Measurements from ENCODE around the gene RIPOR3.
"Not testable (repeated sequence)": the region's sequence is repeated elsewhere in the genome, so short reads cannot be mapped to it uniquely, and the experiment has no call there.

The RIPOR3 gene

DNA sequence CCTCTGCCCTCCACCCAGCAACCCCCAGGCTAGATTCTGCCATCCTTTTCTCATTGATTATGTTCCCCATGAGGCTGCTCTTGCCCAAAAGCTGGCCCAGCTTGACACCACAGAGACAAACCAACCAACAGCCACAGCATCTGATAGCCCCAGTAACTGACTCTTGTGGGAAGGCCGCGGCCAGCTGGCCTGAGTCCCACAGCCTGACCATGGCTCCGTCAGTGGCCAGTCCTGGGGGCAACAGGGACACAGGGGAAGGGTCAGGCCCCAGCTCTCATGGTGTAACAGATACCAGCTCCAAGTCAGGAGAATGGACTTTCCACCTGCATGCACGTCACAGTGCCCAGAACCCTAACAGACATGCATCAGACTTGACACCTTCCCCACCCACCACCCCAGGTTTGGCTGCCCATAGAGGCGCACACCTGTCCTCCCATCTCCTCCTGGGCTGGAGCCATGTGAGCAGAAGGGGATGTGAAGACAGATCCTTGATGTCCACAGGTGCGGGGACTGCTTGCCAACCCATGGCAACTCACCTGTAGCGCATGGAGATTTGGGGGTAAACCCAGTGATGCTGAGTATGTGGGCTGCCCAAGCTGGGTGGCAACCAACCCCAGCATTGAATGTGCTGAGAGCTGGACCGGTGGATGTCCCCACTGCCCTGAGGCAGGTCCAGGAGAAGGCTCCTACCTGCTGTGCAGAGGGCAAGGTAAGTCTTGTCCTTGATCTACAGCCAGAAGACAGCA, 18.8 kb downstream of the RIPOR3 start:
- H3K9me3 ChIP-seq (ENCODE audit: low read length) = no peaks in the 10 kb centered on the region
- H3K4me1 ChIP-seq (ENCODE audit: insufficient read depth, low read length) = peaks cover 16% of the 10 kb centered on the region
- H3K4me3 ChIP-seq (ENCODE audit: low read depth in 1 of 2, low read length in 2 of 2) = no peak overlapping the region
- H3K36me3 ChIP-seq (ENCODE audit: insufficient read depth, low read length) = no peaks in the 10 kb centered on the region
- no peak overlapping the region for H3K9ac ChIP-seq (ENCODE audit: low read length)
- H3K27ac ChIP-seq (ENCODE audit: low read depth, low read length) = no peak overlapping the region
- H3K27me3 ChIP-seq (ENCODE audit: control insufficient read depth in 1 of 2, insufficient read depth in 2 of 2, low read length in 2 of 2) = no peaks in the 10 kb centered on the region

DNA sequence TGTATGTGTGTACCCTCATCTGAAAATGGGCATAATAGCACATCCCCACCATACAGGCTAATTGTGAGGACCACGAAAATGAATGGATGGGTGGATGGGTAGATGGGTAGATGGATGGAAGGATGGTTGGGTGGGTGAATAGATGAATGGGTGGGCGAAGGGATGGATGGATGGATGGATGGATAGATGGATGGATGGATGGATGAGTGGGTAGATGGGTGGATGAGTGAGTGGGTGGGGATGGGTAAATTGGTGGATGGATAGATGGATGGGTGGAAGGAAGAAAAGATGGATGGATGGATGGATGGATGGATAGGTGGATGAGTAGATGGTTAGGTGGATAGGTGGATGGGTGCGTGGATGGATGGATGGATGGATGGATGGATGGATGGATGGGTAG, 19.7 kb downstream of the RIPOR3 start:
- Histone ChIP-seq H3K36me3 (ENCODE audit: insufficient read depth, low read length) (no peaks in the 10 kb centered on the region), H3K4me3 (ENCODE audit: low read depth in 1 of 2, low read length in 2 of 2) (no peak overlapping the region), H3K27ac (ENCODE audit: low read depth, low read length) (no peak overlapping the region), H3K9ac (ENCODE audit: low read length) (no peak overlapping the region), H3K4me1 (ENCODE audit: insufficient read depth, low read length) (peaks cover 16% of the 10 kb centered on the region), H3K9me3 (ENCODE audit: low read length) (no peaks in the 10 kb centered on the region), H3K27me3 (ENCODE audit: control insufficient read depth in 1 of 2, insufficient read depth in 2 of 2, low read length in 2 of 2) (no peaks in the 10 kb centered on the region)

GRCh38 chr20:50671010-50671409, 20.3 kb downstream of the RIPOR3 start:
- peaks cover 16% of the 10 kb centered on the region for H3K4me1 ChIP-seq (ENCODE audit: insufficient read depth, low read length)
- H3K9ac ChIP-seq (ENCODE audit: low read length) = not testable (repeated sequence)

DNA sequence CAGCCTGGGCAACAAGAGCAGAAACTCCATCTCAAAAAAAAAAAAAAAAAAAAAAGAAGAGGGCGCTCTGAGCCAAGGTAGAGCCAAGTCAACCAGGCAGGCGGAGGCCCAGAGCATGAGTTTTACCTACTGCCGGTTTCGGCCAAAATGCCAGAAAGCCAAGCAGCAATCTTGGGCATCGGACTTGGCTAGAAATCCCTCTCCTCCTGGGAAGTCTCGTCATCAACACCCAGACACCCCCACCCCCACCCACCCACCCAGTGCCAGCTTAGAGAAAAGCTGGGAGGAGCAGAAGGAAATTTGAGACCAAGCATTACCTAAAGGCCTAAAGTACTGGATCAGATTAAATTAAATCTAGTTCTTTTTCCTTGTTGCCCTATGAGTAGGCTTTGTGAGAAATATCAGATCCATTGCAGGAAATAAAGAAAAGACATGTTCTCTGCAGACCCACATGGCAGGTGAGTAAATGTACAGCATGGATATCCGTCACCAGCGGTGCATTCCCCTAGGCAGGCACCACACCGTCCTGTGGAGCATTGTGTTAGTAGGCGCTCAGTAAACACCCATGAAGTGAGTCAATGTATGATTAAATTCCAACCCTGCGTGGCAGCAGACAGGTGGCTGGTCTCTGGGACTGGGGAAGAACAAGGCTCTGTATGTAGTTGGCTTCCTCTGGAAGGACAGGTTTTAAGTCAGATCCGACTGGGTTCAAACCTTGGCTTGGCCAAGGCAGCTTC, 21.0 kb downstream of the RIPOR3 start:
- H3K27me3 ChIP-seq (ENCODE audit: control insufficient read depth in 1 of 2, insufficient read depth in 2 of 2, low read length in 2 of 2) = no peaks in the 10 kb centered on the region
- H3K36me3 ChIP-seq (ENCODE audit: insufficient read depth, low read length) = no peaks in the 10 kb centered on the region
- H3K27ac ChIP-seq (ENCODE audit: low read depth, low read length) = no peak overlapping the region
- peaks cover 16% of the 10 kb centered on the region for H3K4me1 ChIP-seq (ENCODE audit: insufficient read depth, low read length)
- H3K9ac ChIP-seq (ENCODE audit: low read length) = no peak overlapping the region
- no peak overlapping the region for H3K4me3 ChIP-seq (ENCODE audit: low read depth in 1 of 2, low read length in 2 of 2)
- H3K9me3 ChIP-seq (ENCODE audit: low read length) = no peaks in the 10 kb centered on the region

More at GRCh38 chr20:50671010-50671409, 20.3 kb downstream of the RIPOR3 start:
- H3K27ac ChIP-seq (ENCODE audit: low read depth, low read length); H3K4me3 ChIP-seq (ENCODE audit: low read depth in 1 of 2, low read length in 2 of 2); H3K9me3 ChIP-seq (ENCODE audit: low read length); H3K36me3 ChIP-seq (ENCODE audit: insufficient read depth, low read length); H3K27me3 ChIP-seq (ENCODE audit: control insufficient read depth in 1 of 2, insufficient read depth in 2 of 2, low read length in 2 of 2): not testable (repeated sequence)

DNA sequence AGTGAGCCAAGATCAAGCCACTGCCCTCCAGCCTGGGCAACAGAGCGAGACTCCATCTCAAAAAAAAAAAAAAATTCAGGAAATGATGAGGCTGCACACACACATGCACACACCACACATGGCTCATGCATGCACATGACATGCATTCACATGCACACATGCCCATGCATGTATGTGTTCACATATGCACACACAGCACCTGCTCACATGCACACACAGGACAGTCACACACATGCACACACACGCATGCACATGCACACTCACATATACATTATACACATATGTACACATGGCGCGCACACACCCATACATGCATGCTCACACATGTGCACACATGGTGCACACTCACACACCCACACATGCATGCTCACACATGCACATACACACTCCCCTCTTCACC, 22.5 kb downstream of the RIPOR3 start:
- Histone ChIP-seq H3K27me3 (ENCODE audit: control insufficient read depth in 1 of 2, insufficient read depth in 2 of 2, low read length in 2 of 2) (no peaks in the 10 kb centered on the region), H3K27ac (ENCODE audit: low read depth, low read length) (no peak overlapping the region), H3K9ac (ENCODE audit: low read length) (no peak overlapping the region), H3K36me3 (ENCODE audit: insufficient read depth, low read length) (no peaks in the 10 kb centered on the region), H3K4me3 (ENCODE audit: low read depth in 1 of 2, low read length in 2 of 2) (no peak overlapping the region), H3K4me1 (ENCODE audit: insufficient read depth, low read length) (peaks cover 8% of the 10 kb centered on the region), H3K9me3 (ENCODE audit: low read length) (no peaks in the 10 kb centered on the region)

DNA sequence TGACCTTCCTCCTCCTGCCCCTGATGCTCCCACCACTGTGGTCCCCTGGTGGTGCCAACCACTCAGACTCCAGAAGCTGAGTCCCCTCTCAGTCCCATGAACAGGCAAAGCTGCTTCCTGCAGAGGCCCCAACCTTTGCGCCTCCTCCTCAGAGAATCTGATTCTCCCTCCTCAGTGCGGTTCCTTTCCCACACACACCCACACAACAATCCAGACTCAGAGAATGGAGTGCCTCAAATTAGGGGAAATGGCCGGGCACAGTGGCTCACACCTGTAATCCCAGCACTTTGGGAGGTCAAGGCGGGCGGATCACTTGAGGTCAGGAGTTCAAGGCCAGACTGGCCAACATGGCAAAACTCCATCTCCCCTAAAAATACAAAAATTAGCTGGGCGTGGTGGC, 23.0 kb downstream of the RIPOR3 start:
- no peak overlapping the region for H3K27ac ChIP-seq (ENCODE audit: low read depth, low read length)
- peaks cover 4% of the 10 kb centered on the region for H3K4me1 ChIP-seq (ENCODE audit: insufficient read depth, low read length)
- no peak overlapping the region for H3K9ac ChIP-seq (ENCODE audit: low read length)
- H3K36me3 ChIP-seq (ENCODE audit: insufficient read depth, low read length) = no peaks in the 10 kb centered on the region
- H3K27me3 ChIP-seq (ENCODE audit: control insufficient read depth in 1 of 2, insufficient read depth in 2 of 2, low read length in 2 of 2) = no peaks in the 10 kb centered on the region
- no peak overlapping the region for H3K4me3 ChIP-seq (ENCODE audit: low read depth in 1 of 2, low read length in 2 of 2)
- no peaks in the 10 kb centered on the region for H3K9me3 ChIP-seq (ENCODE audit: low read length)

DNA sequence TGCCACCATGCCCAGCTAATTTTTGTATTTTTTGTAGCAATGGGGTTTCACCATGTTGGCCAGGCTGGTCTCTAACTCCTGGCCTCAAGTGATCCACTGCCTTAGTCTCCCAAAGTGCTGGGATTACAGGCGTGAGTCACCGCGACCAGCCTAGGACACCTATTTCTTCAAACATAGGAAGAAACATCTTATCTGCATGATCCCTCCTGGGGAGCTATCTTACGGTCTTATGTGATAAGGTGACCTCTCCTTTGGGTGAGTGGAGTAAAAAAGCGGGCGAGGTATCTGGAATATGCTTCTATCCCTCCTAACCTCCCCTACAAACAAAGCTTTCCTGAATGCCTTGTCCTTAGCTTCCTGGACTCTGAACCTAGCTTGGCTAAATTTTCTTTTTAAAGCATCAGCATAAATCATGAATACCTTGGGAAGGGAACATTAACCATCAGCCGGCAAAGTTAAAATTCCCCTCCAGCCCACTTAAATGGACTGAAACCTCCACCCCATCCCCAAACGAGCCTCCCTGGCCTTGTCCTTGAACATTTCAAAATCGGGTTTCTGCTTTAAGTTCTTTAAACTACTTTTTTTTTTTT, 24.5 kb downstream of the RIPOR3 start:
- Histone ChIP-seq H3K9ac (ENCODE audit: low read length) (no peak overlapping the region), H3K36me3 (ENCODE audit: insufficient read depth, low read length) (no peaks in the 10 kb centered on the region), H3K4me3 (ENCODE audit: low read depth in 1 of 2, low read length in 2 of 2) (no peak overlapping the region), H3K27me3 (ENCODE audit: control insufficient read depth in 1 of 2, insufficient read depth in 2 of 2, low read length in 2 of 2) (no peaks in the 10 kb centered on the region), H3K4me1 (ENCODE audit: insufficient read depth, low read length) (no peaks in the 10 kb centered on the region), H3K9me3 (ENCODE audit: low read length) (no peaks in the 10 kb centered on the region), H3K27ac (ENCODE audit: low read depth, low read length) (no peak overlapping the region)

DNA sequence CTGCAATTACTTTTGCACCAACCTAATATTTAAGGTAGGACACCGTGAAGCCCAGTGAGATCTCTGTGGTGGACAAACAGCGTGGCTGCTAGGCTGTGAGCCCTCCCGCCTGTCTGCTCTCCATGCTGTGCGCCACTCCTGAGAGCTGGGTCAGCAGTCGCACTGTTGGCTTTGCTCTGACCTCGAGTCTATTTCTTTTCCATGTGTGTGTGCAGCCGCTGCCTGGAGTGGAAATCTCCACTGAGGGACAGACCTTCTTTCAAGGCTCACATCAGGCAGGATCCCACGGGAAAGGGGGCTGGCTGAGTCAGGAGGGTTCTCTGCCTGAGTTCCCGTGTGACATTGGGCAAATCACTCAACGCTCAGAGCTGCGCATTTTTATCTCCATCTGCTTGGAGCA, 27.1 kb downstream of the RIPOR3 start:
- Histone ChIP-seq H3K9ac (ENCODE audit: low read length) (no peak overlapping the region), H3K36me3 (ENCODE audit: insufficient read depth, low read length) (no peaks in the 10 kb centered on the region), H3K27me3 (ENCODE audit: control insufficient read depth in 1 of 2, insufficient read depth in 2 of 2, low read length in 2 of 2) (no peaks in the 10 kb centered on the region), H3K4me3 (ENCODE audit: low read depth in 1 of 2, low read length in 2 of 2) (no peak overlapping the region), H3K4me1 (ENCODE audit: insufficient read depth, low read length) (no peaks in the 10 kb centered on the region), H3K27ac (ENCODE audit: low read depth, low read length) (no peak overlapping the region), H3K9me3 (ENCODE audit: low read length) (no peaks in the 10 kb centered on the region)

DNA sequence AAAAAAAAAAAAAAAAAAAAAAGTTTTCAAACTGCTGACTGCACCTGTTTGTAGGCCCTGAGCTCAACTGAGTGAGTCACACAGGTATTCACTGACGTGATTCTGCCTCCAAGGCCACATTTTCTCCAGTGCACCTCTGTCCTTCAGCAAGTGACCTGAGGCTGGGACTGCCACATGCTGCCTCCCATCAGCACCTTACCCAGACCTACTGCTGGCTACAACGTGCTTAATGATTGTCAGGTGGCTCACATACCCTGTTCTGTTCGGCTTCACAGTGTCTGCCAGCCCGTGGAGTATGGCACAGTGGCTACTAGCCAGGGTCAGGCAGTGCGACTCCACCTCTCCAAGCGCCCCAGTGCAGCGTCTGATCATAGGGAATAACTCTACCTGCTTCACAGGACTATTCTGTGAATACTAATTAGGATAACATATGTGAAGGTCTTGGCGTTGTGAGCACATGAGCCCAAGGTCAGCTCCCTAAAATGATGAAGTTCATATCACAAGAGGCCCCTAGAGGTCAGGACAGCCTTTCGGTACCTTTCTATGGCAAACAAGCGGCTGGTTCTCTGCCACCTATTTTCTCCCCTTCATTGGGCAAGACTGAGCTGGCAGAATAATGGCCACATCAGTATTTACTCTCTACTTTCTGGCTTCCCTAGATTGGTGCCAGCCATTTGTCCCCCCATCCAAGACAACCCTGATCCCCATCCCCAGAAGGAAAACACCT, 28.1 kb downstream of the RIPOR3 start:
- Histone ChIP-seq H3K9ac (ENCODE audit: low read length) (no peak overlapping the region), H3K4me1 (ENCODE audit: insufficient read depth, low read length) (no peaks in the 10 kb centered on the region), H3K27me3 (ENCODE audit: control insufficient read depth in 1 of 2, insufficient read depth in 2 of 2, low read length in 2 of 2) (no peaks in the 10 kb centered on the region), H3K4me3 (ENCODE audit: low read depth in 1 of 2, low read length in 2 of 2) (no peak overlapping the region), H3K9me3 (ENCODE audit: low read length) (no peaks in the 10 kb centered on the region), H3K27ac (ENCODE audit: low read depth, low read length) (no peak overlapping the region), H3K36me3 (ENCODE audit: insufficient read depth, low read length) (no peaks in the 10 kb centered on the region)

DNA sequence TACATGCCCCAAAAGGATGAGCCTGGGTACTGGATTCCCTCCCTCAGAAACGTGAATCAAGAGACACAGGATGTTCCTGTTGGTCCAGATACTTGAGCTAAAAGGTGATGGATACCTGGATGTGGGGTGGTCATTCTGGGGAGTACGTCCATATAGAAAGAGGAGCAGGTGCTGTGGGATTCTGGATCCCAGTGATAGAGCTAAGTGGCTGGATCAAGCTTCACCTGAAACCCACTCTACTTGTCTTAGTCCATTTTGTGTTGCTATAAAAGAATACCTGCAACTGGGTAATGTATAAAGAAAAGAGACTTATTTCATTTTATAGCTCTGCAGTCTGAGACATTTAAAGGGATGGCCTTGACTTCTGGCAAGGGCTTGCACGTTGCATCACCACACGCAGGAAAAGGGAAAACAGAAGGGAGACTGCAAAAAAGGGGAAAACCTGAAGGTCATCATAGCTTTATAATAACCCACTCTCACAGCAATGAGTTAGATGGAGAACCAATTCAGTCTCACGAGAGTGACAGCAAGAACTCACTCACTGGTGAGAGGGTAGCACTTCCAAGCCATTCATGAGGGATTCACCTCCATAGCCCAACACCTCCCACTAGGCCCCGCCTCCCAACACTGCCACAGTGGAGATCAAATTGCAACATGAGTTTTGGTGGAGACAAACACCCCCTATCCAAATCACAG, 31.2 kb downstream of the RIPOR3 start:
- Histone ChIP-seq H3K27me3 (ENCODE audit: control insufficient read depth in 1 of 2, insufficient read depth in 2 of 2, low read length in 2 of 2) (no peaks in the 10 kb centered on the region), H3K4me1 (ENCODE audit: insufficient read depth, low read length) (peaks cover 7% of the 10 kb centered on the region), H3K4me3 (ENCODE audit: low read depth in 1 of 2, low read length in 2 of 2) (no peak overlapping the region), H3K9ac (ENCODE audit: low read length) (no peak overlapping the region), H3K9me3 (ENCODE audit: low read length) (no peaks in the 10 kb centered on the region), H3K27ac (ENCODE audit: low read depth, low read length) (no peak overlapping the region), H3K36me3 (ENCODE audit: insufficient read depth, low read length) (no peaks in the 10 kb centered on the region)
